Measurements from ENCODE around the gene MAML2. TPM values are rescaled to one million over a fixed set of nuclear protein-coding genes. Genes with fewer than 3 reads are reported as not detected.
A peak's percentile ranks its signal among the peaks of the same experiment; 100 is the strongest.

MAML2 gene
- total RNA-seq, 1 donor from 2014 or later: 31.5 TPM

- intact Hi-C loops (cut with DNase I): no loop called here
- peak overlapping the region; percentile 28 for H3K27ac ChIP-seq
Observed at GRCh38 chr11:96317571-96317970, 25.4 kb downstream of the MAML2 start.

GRCh38 chr11:96316869-96317268, 26.1 kb downstream of the MAML2 start:
- H3K4me3 ChIP-seq: no peak overlapping the region
- H3K27me3 ChIP-seq (ENCODE audit: low read depth): no peaks in the 10 kb centered on the region
- H3K4me1 ChIP-seq: peaks cover 100% of the 10 kb centered on the region
- intact Hi-C loops (cut with DNase I): no loop called here
- no peaks in the 10 kb centered on the region for H3K36me3 ChIP-seq
- no peaks in the 10 kb centered on the region for H3K9me3 ChIP-seq
- ATAC-seq (no peak), DNase-seq (no peak)
- TF ChIP-seq CTCF (IDR thresholded peaks at IDR 0.05): no peak
- peak overlapping the region; percentile 28 for H3K27ac ChIP-seq

More at GRCh38 chr11:96317571-96317970, 25.4 kb downstream of the MAML2 start:
- no peak for DNase-seq
- ATAC-seq: no peak
- no peak for TF ChIP-seq CTCF (IDR thresholded peaks at IDR 0.05)
- Histone ChIP-seq H3K9me3 (no peaks in the 10 kb centered on the region), H3K36me3 (no peaks in the 10 kb centered on the region), H3K4me3 (no peak overlapping the region), H3K4me1 (peaks cover 100% of the 10 kb centered on the region), H3K27me3 (ENCODE audit: low read depth) (no peaks in the 10 kb centered on the region)

- DNase-seq (no peak), ATAC-seq (no peak)
- TF ChIP-seq CTCF (IDR thresholded peaks at IDR 0.05): no peak
- intact Hi-C loops (cut with DNase I): no loop called here
- Histone ChIP-seq H3K4me1 (peaks cover 100% of the 10 kb centered on the region), H3K27me3 (ENCODE audit: low read depth) (no peaks in the 10 kb centered on the region), H3K27ac (peak overlapping the region; percentile 80), H3K4me3 (no peak overlapping the region), H3K9me3 (no peaks in the 10 kb centered on the region), H3K36me3 (no peaks in the 10 kb centered on the region)
Observed at GRCh38 chr11:96315476-96315875, 27.5 kb downstream of the MAML2 start.

GRCh38 chr11:96314326-96315020, 28.5 kb downstream of the MAML2 start:
- TF ChIP-seq CTCF (IDR thresholded peaks at IDR 0.05): no peak
- intact Hi-C loops (cut with DNase I): no loop called here
- DNase-seq (peak; percentile 57), ATAC-seq (peak; percentile 68 to 70)
- Histone ChIP-seq H3K27me3 (ENCODE audit: low read depth) (no peaks in the 10 kb centered on the region), H3K4me3 (no peak overlapping the region), H3K9me3 (no peaks in the 10 kb centered on the region), H3K4me1 (peaks cover 90% of the 10 kb centered on the region), H3K36me3 (no peaks in the 10 kb centered on the region), H3K27ac (peak overlapping the region; percentile 80)

- DNase-seq: no peak
- Histone ChIP-seq H3K27ac (peak overlapping the region; percentile 80), H3K9me3 (no peaks in the 10 kb centered on the region), H3K4me1 (peaks cover 90% of the 10 kb centered on the region), H3K27me3 (ENCODE audit: low read depth) (no peaks in the 10 kb centered on the region), H3K36me3 (no peaks in the 10 kb centered on the region), H3K4me3 (no peak overlapping the region)
- peak; percentile 18 to 55 for ATAC-seq
- TF ChIP-seq CTCF (IDR thresholded peaks at IDR 0.05): no peak
- intact Hi-C loops (cut with DNase I): no loop called here
Observed at GRCh38 chr11:96313163-96313562, 29.8 kb downstream of the MAML2 start.
